ENCODE results near the gene HTR1D.
"Not testable (repeated sequence)": the region's sequence is repeated elsewhere in the genome, so short reads cannot be mapped to it uniquely, and the experiment has no call there.

The HTR1D gene, protein sequence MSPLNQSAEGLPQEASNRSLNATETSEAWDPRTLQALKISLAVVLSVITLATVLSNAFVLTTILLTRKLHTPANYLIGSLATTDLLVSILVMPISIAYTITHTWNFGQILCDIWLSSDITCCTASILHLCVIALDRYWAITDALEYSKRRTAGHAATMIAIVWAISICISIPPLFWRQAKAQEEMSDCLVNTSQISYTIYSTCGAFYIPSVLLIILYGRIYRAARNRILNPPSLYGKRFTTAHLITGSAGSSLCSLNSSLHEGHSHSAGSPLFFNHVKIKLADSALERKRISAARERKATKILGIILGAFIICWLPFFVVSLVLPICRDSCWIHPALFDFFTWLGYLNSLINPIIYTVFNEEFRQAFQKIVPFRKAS

DNA sequence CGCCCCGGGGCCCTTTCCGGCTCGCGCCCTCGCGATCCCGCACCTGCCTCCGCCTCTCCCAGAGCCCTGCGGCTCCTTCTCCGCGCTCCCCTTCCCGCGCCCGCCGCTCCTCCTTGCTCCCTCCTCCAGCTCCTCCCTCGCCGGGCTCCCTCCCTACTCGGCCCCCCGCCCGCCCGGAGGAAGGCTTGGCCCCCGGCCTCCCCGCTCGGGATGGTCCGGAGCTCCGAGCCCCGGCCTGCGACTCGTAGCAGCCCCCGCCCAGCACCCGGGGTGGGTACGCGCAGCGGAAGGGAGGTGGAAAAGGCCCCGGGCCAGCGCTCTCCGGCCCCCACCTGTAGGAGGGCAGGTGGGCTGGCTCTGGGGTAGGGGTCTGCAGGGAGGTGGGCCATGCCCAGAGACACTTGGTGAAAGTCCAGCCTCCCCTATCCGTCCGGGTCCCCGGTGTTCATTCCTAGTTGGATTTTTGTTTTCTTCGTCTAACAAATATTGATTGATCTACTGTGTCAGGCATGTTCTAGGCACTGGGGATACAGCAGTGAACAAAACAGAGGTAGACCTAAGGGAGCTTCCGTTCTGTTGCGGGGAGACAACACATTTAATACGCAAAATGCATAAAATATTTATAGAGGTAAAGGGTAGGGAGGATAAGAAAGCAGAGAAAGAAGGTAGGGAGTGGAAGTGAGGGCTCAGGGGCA lies at the start of gene HTR1D:
TSS of gene HTR1D (minus strand) at position 82 of the 695 bp plus-strand sequence. CDS start 23,283 bp downstream, outside the sequence.
- peak; percentile 25 for DNase-seq

DNA sequence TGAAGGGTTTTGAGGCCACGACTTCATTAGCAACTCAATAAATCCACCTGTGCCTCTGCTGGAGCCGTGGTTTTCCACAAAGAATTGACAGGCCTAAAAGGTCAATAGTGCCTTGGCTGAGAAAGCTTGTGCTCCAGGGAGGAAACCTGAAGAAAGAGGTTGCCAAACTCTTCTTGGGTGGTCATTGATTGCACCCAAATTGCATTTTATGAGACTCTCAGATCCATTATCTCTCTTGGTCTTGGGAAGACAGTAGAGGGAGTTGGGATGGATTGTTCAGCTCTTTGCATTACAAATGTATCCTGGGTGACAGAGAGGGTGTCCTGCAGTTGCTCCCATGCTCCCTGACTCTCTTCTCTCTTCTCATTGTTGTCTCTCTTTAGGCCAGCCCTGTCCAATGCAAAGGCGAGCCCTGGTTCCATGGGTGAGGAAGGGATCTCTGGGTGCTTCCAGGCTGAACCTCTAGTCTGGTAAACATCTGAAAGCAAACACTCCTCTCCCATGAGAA lies 46.1 kb upstream of the HTR1D start:
- DNase-seq = peak; percentile 48

DNA sequence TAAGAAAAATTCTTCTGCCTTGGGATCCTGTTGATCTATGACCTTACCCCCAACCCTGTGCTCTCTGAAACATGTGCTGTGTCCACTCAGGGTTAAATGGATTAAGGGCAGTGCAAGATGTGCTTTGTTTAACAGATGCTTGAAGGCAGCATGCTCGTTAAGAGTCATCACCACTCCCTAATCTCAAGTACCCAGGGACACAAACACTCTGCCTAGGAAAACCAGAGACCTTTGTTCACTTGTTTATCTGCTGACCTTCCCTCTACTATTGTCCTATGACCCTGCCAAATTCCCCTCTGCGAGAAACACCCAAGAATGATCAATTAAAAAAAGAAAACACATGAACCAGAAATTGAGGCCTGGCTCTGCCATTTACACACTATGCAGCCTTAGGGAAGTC lies 40.8 kb upstream of the HTR1D start:
- DNase-seq = not testable (repeated sequence)

DNA sequence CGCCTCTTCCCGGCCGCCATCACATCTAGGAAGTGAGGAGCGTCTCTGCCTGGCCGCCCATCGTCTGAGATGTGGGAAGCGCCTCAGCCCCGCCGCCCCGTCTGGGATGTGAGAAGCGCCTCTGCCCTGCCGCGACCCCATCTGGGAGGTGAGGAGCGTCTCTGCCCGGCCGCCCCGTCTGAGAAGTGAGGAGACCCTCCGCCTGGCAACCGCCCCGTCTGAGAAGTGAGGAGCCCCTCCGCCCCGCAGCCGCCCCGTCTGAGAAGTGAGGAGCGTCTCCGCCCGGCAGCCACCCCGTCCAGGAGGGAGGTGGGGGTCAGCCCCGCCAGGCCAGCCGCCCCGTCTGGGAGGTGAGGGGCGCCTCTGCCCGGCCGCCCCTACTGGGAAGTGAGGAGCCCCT lies 40.1 kb upstream of the HTR1D start:
- not testable (repeated sequence) for DNase-seq

DNA sequence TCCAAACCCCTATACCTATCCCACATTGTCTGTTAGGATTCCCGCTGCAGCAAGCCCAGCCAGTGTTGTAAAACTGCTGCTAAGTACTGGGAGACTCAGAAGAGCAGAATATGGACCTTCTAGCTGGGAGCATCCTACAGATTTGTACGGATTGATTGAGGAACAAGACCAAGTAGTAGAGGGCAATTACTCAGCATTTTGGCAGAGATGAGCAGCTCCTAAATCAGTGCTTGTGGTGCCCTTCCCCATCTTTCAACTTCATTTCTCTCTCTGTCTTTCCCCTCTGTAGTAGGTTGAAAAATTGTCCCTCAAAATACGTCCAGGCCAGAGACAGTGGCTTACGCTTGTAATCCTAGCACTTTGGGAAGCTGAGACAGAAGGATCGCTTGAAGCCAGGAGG lies 37.3 kb upstream of the HTR1D start:
- DNase-seq = no peak

DNA sequence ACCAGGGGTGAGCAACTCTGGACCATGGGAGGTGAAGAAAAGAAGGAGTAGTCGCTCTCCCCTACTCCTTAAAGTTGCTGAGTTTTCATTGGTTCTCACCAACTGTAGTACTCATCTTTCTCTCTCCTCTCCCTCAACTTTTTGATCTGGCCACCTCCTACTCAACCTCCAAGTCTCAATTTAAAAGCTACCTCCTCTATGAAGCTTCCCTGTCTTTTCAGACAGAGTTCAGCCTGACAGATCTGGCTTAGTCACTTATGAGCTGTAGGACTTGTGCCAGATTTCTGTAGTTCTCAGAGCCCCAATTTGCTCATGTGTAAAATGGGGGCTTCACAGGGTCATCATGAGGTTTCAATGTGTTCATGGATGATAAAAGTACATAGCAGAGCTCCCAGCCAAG lies 34.5 kb upstream of the HTR1D start:
- no peak for DNase-seq

DNA sequence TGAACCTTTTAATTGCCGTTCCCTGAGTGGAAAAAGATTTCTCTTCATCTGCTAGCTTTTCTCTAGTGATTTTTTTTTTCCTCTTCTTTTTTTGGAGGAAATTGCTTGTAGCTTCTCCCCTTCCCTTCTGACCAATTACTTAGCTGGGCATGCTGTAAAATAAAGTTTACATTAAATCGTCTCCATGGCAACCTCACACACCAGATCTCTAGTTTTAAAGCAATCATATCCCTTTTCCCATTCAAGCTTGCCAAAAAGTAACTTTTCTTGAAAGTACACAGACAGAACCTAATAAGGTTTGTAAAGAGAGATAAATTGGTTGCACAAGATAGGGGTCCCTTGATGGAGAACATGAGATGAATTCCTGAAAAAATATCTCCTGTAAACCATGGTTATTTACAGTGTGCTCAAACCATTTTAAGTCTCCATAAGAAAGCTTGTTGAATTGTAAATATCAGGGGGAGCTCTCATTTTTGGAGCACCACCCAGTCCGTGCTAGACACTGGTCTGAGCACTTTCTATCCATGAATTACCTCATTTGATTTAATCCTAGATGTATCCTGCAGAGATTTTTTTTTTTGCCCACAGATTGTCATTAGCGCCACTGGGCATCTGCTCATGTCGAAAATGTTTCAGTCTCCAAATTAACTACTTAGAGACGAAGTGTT lies 32.6 kb upstream of the HTR1D start:
- DNase-seq = no peak

DNA sequence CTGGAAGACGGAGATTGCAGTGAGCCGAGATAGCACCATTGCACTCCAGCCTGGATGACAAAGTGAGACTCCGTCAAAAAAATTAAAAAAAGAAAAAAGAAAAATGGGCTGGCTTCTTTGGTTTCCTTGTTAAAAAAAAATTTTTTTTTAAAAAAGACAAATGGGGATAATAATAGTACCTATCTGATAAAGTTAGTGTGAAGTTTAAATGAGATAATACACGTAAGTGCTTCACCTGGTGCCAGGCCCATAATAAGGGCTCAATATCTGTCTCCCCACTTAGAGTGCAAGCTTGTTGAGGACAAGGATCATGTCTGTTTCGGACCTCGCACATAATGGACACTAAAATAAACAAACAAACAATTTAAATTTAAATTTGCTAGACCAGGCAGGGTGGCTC lies 30.0 kb upstream of the HTR1D start:
- DNase-seq = no peak

DNA sequence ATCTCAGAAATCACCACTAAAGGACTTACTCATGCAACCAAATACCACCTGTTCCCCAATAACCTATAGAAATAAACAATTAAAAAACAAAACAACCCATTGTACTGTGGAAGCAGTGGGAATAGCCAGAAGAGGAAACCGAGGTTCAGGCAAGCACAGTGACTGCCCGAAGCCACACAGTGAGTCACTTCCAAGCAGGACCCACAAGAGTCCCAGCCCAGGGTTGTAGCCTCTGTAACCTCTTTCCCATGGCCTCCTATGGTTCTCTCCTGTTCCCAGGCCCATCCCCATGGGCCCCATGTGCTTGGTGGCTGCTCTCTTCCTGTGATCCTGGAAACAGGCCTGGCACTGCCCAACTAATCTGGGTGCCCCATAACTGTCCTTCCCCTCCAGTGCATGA lies 29.0 kb upstream of the HTR1D start:
- no peak for DNase-seq

DNA sequence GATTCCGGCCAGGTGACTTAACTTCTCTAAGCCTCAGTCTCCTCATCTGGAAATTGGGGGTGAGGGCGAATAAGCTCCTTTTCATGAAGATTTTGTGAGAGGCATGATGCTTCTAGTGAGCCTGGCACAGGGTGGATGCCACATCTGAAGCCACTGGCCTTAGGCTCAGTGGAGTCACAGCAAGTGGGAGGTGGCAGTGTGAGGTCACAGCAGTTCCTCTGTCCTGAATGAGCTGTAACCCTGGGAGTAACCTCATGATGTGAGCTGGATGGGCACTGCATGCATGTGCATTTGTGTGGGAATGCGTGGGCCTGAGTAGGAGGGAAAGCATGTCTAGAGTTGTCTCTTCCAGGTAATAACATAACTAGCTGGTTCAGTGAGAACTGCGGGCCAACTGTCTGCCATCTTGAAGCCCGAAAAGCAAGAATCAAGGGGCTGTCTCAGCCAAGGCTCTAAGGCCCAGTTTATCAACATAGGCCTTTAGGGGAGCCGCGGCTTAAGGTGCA lies 27.0 kb upstream of the HTR1D start:
- no peak for DNase-seq

DNA sequence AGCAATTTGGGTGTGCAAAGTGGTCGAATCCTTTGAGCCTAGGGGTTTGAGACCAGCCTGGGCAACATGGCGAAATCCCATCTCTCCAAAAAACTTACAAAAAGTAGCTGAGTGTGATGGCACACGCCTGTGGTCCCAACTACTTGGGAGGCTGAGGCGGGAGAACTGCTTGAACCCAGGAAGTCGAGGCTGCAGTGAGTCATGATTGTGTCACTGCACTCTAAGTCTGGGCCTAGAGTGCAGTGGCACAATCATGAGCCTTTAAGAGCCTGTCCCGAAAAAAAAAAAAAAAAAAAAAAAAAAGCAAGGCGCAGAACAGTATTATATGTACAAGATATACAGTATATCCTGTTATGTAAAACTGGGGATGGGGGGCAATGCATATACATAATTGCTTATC lies 25.1 kb upstream of the HTR1D start:
- DNase-seq = no peak

DNA sequence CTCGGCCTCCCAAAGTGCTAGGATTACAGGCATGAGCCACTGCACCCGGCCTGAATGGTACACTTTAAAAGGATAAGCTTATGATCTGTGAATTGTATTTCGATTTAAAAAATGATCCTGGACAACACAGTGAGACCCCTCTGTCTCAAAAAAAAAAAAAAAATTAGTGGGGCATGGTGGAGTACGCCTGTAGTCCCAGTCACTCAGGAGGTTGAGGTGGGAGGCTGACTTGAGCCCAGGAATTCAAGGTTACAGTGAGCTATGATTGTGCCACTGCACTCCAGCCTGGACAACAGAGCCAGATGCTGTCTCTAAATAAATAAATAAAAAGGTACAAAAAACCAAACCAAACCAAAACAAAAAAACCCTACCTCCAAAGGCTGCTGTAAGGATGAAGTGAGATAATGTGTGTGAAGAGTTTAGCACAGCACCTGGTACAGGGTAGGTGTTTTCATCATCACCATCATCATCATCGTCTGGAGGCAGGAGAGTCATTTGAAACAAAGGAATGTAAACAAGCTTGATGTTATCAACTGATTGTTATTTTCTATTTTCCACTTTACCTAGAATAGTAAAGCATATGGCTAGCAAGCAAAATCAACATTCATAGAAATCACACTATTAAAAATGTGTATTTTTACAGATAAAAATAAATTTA lies 22.5 kb upstream of the HTR1D start:
- no peak for DNase-seq

DNA sequence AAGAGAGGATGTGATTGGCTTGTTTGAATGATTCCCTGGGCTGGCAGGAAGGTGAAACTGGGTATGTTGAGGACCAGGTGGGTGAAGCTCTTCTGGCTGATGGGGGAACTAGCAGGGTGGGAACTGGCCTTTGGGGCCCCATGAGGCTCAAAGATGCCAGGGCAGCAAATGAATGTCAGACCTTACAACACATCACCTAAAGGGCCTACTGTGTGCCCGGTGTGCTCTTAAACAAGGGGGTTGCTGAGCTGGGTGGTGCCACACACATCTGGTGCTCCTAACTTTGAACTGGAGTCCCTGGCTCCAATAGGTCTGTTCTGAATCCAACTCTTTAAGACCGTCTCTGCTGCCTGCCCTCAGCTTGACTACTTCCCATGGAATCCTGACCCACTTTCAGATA lies 21.3 kb upstream of the HTR1D start:
- DNase-seq = no peak

DNA sequence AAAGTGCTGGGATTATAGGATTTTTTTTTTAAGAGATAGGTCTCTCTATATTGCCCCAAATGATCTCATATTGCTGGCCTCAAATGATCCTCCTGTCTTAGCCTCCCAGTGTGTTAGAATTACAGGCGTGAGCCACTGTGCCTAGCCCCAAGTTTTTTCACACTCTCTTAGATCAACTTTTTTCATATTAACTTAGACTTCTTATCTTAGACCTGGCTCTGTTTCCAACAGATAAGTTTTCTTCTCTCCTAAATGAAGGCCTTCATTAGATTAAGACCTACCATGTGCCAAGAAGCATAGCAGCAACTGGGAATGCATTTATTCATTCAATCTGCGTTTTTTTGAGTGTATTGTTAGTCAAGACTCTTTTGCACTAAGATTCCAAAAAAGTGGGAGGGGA lies 20.2 kb upstream of the HTR1D start:
- DNase-seq = no peak

DNA sequence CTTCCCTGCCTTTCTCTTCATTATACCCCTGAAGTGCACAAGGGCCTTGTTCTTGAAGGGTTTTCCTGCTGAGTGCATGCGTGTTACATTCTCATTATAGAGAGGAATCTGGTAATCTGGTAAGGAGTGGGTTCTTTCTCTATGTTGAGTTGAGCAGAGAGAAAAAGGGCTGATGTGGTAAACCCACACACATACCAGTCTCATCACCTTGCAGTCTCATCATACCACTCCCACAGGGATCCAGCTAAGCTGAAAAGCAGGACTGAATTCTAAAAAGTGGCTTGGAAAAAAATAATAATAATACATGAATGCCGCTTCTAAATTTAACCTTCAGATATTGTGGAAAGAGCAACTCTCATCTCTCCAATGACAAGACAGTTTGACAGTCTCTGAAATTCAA lies 10.5 kb upstream of the HTR1D start:
- no peak for DNase-seq

DNA sequence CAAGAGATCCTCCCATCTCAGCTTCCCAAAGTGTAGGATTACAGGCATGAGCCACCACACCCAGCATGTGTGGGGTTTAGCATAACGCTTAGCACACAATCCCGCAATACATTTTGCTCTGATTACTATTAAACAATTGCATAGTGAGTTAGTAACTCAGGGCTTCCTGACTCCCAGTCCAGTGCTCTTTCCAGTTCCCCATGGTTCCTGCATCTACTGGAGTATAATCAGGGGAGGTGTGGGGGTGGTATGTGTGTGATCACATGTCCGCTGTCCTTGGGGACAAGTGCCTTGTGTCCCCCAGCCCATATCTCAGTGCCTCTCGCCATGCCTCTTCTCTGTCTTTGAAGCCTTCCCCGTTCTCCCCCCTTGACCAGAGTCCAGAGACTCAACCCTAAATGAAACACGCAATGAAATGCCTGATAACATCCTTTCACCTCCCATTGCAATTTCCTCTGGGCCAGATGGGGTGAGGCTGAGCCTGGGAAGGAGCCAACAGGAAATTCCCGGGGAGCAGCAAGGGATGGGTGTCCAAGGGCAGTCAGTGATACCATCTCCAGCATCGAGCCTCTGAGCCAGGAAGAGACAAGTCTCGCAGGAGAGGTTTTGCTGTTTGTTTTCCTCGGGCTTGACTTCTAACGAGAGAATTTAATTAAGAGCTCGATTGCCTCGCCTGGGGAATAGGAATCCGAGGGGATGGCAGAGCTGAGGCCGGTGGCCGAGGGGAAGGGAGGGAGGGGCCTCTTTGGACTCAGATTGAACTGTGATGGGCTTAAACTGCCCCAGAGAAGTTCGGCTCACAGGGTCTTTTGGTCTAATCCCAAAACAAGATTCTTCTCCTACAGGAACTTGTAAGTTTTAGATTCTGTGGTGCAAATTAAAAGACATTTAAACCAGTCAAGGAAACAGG lies 7.7 kb upstream of the HTR1D start:
- no peak for DNase-seq

DNA sequence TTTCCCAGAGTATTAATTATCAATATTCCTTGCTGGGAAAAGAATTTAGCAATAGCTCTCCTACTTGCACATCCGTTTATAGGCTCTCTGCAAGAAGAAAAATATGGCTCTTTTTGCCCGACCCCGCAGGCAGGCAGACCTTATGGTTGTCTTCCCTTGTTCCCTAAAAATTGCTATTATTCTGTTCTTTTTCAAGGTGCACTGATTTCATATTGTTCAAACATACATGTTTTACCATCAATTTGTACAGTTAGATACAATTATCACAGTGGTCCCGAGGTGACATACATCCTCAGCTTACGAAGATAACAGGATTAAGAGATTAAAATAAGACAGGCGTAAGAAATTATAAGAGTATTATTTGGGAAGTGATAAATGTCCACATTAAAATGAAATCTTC lies 6.7 kb upstream of the HTR1D start:
- not testable (repeated sequence) for DNase-seq

DNA sequence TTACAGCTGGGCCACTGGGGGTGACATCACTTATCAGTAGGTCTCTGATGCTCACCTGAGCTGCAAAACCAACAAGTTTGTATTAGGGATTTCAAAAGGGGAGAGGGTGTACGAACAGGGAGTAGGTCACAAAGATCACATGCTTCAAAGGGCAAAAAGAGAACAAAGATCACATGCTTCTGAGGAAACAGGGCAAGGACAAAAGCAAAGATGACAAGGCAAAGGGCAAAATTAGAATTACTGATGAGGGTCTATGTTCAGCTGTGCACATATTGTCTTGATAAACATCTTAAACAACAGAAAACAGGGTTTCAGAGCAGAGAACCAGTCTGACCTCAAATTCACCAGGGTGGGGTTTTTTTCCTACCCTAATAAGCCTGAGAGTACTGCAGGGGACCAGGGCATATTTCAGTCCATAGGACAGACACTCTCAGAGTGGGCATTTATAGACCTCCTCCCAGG lies 6.2 kb upstream of the HTR1D start:
- DNase-seq = not testable (repeated sequence)

DNA sequence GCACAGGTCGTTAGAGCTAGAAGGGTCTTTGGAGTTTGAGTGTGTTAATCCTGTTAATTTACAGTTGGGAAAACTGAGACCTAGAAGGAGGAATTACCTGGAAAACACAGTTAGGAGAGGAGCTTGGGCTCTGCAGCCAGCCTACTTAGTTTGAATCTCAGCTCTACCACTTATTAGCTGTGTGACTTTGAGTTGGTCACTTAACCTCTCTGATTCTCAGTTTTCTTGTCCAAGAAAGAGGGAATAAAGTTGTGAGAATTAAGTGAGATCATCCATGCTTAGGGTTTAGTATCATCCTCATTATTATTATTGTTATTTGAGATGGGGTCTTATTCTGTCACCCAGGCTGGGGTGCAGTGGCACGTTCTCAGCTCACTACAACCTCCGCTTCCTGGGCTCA lies 5.4 kb upstream of the HTR1D start:
- DNase-seq = no peak

DNA sequence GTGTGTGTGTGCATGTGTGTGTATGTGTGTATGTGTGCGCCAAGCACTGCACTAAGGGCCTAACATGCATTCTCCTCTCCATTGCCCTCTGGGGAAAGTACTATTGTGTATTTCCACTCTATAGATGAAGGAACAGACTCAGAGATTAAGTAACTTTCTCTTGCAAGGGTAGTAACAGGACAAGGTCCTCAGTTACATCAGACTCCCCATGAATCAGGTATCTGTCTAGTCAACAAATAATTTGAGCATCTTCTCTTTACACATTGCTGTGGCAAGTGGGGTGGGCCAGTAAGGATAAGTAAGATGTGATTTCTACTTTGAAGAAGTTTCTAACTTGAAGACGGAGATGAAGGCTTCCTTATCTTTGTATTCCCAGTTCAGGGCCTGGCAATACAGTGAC lies 5.0 kb upstream of the HTR1D start:
- no peak for DNase-seq

DNA sequence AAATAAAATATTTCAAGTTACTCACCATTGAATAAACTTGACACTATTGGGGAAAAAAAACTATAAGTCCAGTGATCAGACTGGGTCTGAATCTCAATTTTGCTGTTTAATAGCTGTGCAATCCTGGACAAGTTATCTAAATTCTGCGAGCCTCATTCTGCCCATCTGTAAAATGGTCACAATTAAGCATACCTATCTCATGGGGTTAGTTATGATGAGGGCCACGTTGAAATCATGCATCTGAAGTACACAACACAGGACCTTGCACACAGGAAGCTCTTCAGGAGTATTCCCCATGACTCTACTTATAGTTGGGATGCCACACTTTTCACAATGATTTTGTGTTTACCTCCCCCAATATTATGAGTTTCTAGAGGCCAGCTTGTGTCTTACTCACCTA lies 3.8 kb upstream of the HTR1D start:
- no peak for DNase-seq
